ENCODE results near the gene PLEKHA6. TPM values are rescaled to one million over a fixed set of nuclear protein-coding genes. Genes with fewer than 3 reads are reported as not detected.
"Not testable (repeated sequence)": the region's sequence is repeated elsewhere in the genome, so short reads cannot be mapped to it uniquely, and the experiment has no call there.

Gene PLEKHA6
- total and polyA plus RNA-seq, 3 donors from 2014 or later: 5.9 to 14.7 (median 10.0) TPM

DNA sequence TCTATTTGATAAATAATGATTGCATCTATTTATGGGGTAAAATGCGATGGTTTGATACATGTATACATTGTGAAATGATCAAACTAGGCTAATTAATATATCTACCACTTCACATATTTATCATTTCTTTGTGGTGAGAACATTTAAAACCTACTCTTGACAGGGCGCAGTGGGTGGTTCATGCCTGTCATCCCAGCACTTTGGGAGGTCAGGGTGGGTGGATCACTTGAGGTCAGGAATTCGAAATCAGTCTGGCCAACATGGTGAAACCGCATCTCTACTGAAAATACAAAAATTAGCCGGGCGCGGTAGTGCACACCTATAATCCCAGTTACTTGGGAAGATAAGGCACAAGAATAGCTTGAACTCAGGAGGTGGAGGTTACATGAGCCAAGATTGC is 25.3 kb downstream of the PLEKHA6 start:
- Histone ChIP-seq H3K36me3 (ENCODE audit: low read depth, missing control alignments) (no peaks in the 10 kb centered on the region), H3K27ac (no peak overlapping the region), H3K9me3 (no peaks in the 10 kb centered on the region), H3K4me3 (no peak overlapping the region), H3K27me3 (no peaks in the 10 kb centered on the region), H3K4me1 (peaks cover 28% of the 10 kb centered on the region)
- WGBS, 2 donors: 90 to 91% methylated on average over 7 of the region's 7 CpGs
- TF ChIP-seq POLR2A (IDR thresholded peaks at IDR 0.05): no peak
- TF ChIP-seq, protein P1, sequence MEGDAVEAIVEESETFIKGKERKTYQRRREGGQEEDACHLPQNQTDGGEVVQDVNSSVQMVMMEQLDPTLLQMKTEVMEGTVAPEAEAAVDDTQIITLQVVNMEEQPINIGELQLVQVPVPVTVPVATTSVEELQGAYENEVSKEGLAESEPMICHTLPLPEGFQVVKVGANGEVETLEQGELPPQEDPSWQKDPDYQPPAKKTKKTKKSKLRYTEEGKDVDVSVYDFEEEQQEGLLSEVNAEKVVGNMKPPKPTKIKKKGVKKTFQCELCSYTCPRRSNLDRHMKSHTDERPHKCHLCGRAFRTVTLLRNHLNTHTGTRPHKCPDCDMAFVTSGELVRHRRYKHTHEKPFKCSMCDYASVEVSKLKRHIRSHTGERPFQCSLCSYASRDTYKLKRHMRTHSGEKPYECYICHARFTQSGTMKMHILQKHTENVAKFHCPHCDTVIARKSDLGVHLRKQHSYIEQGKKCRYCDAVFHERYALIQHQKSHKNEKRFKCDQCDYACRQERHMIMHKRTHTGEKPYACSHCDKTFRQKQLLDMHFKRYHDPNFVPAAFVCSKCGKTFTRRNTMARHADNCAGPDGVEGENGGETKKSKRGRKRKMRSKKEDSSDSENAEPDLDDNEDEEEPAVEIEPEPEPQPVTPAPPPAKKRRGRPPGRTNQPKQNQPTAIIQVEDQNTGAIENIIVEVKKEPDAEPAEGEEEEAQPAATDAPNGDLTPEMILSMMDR (IDR thresholded peaks at IDR 0.05): no peak
- DNase-seq: no peak
- intact Hi-C loops (cut with DNase I; ENCODE audit: low total_unique reads): no loop called here

DNA sequence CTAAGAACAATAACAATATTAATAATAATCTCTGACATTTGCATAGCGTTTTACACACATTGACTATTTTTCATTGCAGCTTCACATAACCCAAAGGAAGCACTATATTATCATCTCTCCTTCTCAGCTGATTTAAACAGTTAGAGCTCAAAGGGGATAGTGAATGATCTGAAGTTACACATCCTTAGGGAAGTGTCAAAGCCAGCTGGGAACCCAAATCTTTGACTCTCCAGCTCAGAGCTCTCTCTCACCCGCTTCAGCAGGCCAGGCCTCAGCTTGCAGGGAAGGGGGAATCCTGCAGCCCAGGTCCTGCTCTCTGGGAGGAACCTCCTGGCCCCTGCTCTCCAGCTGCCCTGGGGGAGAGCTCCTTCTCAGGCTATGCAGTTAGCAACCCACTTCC is 26.3 kb downstream of the PLEKHA6 start:
- Histone ChIP-seq H3K27ac (no peak overlapping the region), H3K4me1 (peaks cover 28% of the 10 kb centered on the region), H3K27me3 (no peaks in the 10 kb centered on the region), H3K4me3 (no peak overlapping the region), H3K9me3 (no peaks in the 10 kb centered on the region), H3K36me3 (ENCODE audit: low read depth, missing control alignments) (no peaks in the 10 kb centered on the region)
- no peak for TF ChIP-seq POLR2A (IDR thresholded peaks at IDR 0.05)
- TF ChIP-seq, protein P1 (IDR thresholded peaks at IDR 0.05): no peak
- no peak for DNase-seq
- intact Hi-C loops (cut with DNase I; ENCODE audit: low total_unique reads): no loop called here
- 61 to 70% methylated on average over 2 of the region's 2 CpGs for WGBS, 2 donors

DNA sequence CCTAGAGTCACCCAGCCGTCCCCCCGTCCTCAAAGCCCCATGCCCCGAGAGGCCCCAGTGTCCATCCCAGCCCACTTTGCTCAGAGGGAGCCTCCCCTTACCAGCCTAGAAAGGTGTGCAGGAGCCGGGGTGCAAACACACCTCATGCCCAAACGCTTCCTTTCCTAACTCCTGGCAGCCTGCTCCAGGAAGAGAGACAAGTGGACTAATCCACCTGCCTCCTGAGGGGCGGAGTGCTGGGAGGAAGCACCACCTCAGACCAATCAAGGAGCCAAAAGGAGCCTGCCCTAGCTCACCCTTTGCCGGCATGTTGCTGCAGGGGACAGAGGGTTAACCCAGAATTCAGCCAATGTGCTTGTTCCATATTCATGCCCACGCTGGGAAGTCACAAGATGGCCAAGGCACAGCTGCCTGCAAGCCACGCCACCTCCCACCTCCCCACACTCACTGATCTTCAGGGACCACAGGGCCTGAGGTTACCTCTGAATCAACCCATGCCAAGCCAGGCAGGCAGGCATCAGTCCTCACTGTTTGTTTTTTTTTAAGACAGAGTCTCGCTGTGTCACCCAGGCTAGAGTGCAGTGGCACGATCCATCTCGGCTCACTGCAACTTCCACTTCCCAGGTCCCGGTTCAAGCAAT is 27.8 kb downstream of the PLEKHA6 start:
- H3K4me3 ChIP-seq: no peak overlapping the region
- intact Hi-C loops (cut with DNase I; ENCODE audit: low total_unique reads): no loop called here
- no peaks in the 10 kb centered on the region for H3K9me3 ChIP-seq
- WGBS, 2 donors: 82 to 89% methylated on average over 12 to 13 of the region's 13 CpGs
- DNase-seq: no peak
- peaks cover 28% of the 10 kb centered on the region for H3K4me1 ChIP-seq
- no peaks in the 10 kb centered on the region for H3K27me3 ChIP-seq
- TF ChIP-seq POLR2A (IDR thresholded peaks at IDR 0.05): no peak
- TF ChIP-seq, protein P1 (IDR thresholded peaks at IDR 0.05): no peak
- H3K36me3 ChIP-seq (ENCODE audit: low read depth, missing control alignments): no peaks in the 10 kb centered on the region
- H3K27ac ChIP-seq: no peak overlapping the region

DNA sequence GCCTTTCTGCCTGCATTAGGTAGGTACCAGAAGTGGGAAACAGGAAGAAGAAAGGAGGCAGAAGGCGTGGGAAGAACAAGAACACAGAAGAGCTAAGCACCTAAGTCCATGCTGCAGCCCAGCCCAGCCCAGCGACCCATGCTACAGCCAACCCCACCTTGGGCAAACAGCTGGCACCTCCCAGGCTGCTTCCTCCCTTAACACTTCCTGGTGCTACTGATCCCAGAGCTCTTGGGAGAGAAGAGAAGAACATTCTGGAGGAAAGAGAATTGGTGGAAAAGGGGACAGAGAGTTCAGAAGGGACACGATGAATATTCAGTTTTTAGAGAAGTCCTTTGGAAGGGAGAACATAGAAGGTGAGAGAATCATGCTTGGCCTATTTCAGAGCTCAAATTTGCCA is 28.5 kb downstream of the PLEKHA6 start:
- Histone ChIP-seq H3K27ac (no peak overlapping the region), H3K4me1 (peaks cover 28% of the 10 kb centered on the region), H3K36me3 (ENCODE audit: low read depth, missing control alignments) (no peaks in the 10 kb centered on the region), H3K4me3 (no peak overlapping the region), H3K27me3 (no peaks in the 10 kb centered on the region), H3K9me3 (no peaks in the 10 kb centered on the region)
- WGBS, 2 donors: 71 to 78% methylated on average over 3 of the region's 3 CpGs
- TF ChIP-seq POLR2A (IDR thresholded peaks at IDR 0.05): no peak
- TF ChIP-seq, protein P1 (IDR thresholded peaks at IDR 0.05): no peak
- intact Hi-C loops (cut with DNase I; ENCODE audit: low total_unique reads): no loop called here
- DNase-seq: no peak

DNA sequence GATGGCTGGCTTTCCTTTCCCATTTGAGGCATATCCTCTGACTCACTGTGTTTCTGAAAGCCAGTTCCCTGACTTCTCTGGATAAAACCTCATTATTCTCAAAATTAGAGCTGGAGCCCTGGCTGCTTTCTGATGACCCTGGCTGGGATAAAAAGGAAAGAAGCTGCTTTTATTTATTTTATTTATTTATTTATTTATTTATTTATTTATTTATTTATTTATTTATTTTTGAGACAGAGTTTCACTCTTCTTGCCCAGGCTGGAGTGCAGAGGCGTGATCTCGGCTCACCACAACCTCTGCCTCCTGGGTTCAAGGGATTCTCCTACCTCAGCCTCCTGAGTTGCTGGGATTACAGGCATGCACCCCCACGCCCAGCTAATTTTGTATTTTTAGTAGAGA is 31.9 kb downstream of the PLEKHA6 start:
- DNase-seq; H3K4me3 ChIP-seq; H3K27ac ChIP-seq; H3K4me1 ChIP-seq; H3K9me3 ChIP-seq; H3K36me3 ChIP-seq (ENCODE audit: low read depth, missing control alignments); H3K27me3 ChIP-seq; intact Hi-C loops (cut with DNase I; ENCODE audit: low total_unique reads): not testable (repeated sequence)
- 94 to 96% methylated on average over 3 of the region's 3 CpGs for WGBS, 2 donors

Data from testis (tissue), 3 donors.